Activated CD8-positive, alpha-beta T cell treated with anti-CD3 and anti-CD28 coated beads, Interleukin-2, amount 10 ng/mL, durations not matched to agents 7 days and 5 days (primary cell): ENCODE results near the gene SIRT1. TPM values are rescaled to one million over a fixed set of nuclear protein-coding genes. Genes with fewer than 3 reads are reported as not detected.
A peak's percentile ranks its signal among the peaks of the same experiment; 100 is the strongest.
"Not testable (repeated sequence)": the region's sequence is repeated elsewhere in the genome, so short reads cannot be mapped to it uniquely, and the experiment has no call there.

Experiments
- ATAC-seq: fragments of 150-1000 bp; cut with Tn5 transposase; one replicate; pipeline ENCODE4 v1.10.0; 2021; ENCODE audit warnings: moderate library complexity
- CTCF ChIA-PET: fragments of 350-600 bp; sonication (Branson Sonifier 250); formaldehyde crosslinking; loops from one replicate; lab custom pipeline; 2021; ENCODE audit warnings: antibody characterized with exemption; lab: Charles Lee
- POLR2A ChIA-PET: fragments of 350-600 bp; sonication (Branson Sonifier 250); formaldehyde crosslinking; loops from one replicate; lab custom pipeline; 2021; ENCODE audit warnings: antibody characterized with exemption; lab: Charles Lee
- DNase-seq: peaks from one replicate; pipeline ENCODE4 v3.0.0-alpha.2; 2020
- H3K27ac Mint-ChIP-seq: one replicate; pipeline ENCODE4 v1.8.0; 2021; ENCODE audit warnings: mild to moderate bottlenecking, mixed read lengths
- H3K27me3 Mint-ChIP-seq: one replicate; pipeline ENCODE4 v1.8.0; 2021; ENCODE audit warnings: low read depth, mixed read lengths
- H3K36me3 Mint-ChIP-seq: one replicate; pipeline ENCODE4 v1.8.0; 2021; ENCODE audit warnings: low read depth, mixed read lengths
- H3K4me1 Mint-ChIP-seq: one replicate; pipeline ENCODE4 v1.8.0; 2021; ENCODE audit warnings: low read depth, mixed read lengths
- H3K4me3 Mint-ChIP-seq: one replicate; pipeline ENCODE4 v1.8.0; 2021; ENCODE audit warnings: mild to moderate bottlenecking, mixed read lengths
- H3K9me3 Mint-ChIP-seq: one replicate; pipeline ENCODE4 v1.8.0; 2022; ENCODE audit warnings: mixed read lengths; ENCODE audit not compliant: insufficient read depth
- total RNA-seq, 2 experiments: library from RNA; stranded (reverse); gene quantifications; one replicate each; pipeline ENCODE4 v1.2.3, GENCODE V29; 2021

SIRT1 gene
- 10 to 100 TPM; 21.9 TPM for total RNA-seq

DNA sequence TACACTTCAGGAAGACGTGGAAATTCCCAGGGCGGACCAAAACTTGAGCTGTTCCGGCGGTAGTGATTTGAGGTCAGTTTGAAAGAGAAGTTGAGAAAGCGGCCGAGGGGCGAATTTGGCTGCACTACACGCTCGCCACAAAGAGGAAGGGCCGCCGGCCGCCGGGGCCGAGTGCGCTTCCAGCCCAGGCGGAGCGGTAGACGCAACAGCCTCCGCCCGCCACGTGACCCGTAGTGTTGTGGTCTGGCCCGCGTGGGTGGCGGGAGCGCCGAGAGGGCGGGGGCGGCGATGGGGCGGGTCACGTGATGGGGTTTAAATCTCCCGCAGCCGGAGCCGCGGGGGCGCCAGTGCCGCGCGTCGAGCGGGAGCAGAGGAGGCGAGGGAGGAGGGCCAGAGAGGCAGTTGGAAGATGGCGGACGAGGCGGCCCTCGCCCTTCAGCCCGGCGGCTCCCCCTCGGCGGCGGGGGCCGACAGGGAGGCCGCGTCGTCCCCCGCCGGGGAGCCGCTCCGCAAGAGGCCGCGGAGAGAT is at the start of gene SIRT1:
SIRT1 (plus strand) TSS at position 344 of the 529 bp plus-strand sequence; CDS start at position 410, 66 bp downstream.
- ChIA-PET POLR2A (interaction anchor here (0.6 to 1.0 kb wide), 4 partner anchors 35 to 1164 kb away, joined by 3 to 4 read pairs (median 4); no protein-coding TSS in a partner anchor), CTCF (interaction anchor here (0.8 to 5.9 kb wide), 6 partner anchors 28 to 272 kb away, joined by 3 to 30 read pairs (median 8); no protein-coding TSS in a partner anchor)
- no peaks in the 10 kb centered on the region for H3K9me3 Mint-ChIP-seq
- peak within 1 kb of the TSS; percentile 93 for H3K27ac Mint-ChIP-seq
- H3K4me1 Mint-ChIP-seq = peaks cover 31% of the 10 kb centered on the region
- peaks cover 25% of the 10 kb centered on the region for H3K36me3 Mint-ChIP-seq
- DNase-seq (peak; percentile 94), ATAC-seq (peak; percentile 85)
- no peaks in the 10 kb centered on the region for H3K27me3 Mint-ChIP-seq
- H3K4me3 Mint-ChIP-seq = peak within 1 kb of the TSS; percentile 93

DNA sequence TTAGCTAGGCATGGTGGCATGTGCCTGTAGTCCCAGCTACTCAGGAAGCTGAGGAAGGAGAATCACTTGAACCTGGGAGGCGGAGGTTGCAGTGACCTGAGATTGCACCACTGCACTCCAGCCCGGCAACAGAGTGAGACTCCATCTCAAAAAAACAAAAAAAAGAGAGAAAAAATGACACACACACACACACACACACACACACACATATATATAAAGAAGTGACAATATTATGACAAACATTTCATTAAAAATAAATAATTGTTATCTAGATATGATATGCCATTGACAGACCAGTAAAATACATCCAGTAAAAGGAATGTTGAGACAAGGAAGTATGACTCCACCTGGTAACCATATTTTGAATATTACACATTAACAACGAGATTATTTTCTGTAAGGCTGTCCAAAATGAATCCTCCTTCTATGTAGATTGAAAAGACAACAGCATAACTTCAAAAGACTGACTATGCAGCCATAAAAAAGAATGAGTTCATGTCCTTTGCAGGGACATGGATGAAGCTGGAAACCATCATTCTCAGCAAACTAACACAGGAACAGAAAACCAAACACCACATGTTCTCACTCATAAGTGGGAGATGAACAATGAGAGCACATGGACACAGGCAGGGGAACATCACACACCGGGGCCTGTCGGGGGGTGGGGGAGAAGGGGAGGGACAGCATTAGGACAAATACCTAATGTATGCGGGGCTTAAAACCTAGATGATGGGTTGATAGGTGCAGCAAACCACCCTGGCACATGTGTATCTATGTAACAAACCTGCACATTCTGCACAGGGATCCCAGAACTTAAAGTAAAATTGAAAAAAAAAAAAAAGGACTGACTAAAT is 48.7 kb upstream of the SIRT1 start:
- Mint-ChIP-seq H3K4me3 (peak overlapping the region; percentile 23), H3K4me1 (peaks cover 13% of the 10 kb centered on the region), H3K27ac (peak overlapping the region; percentile 54)
- H3K36me3 Mint-ChIP-seq, H3K27me3 Mint-ChIP-seq, H3K9me3 Mint-ChIP-seq, ATAC-seq, POLR2A ChIA-PET, DNase-seq: not testable (repeated sequence)
- CTCF ChIA-PET = interaction anchor here (0.7 to 4.3 kb wide), 4 partner anchors 19 to 47 kb away, joined by 3 to 31 read pairs (median 4); no protein-coding TSS in a partner anchor

DNA sequence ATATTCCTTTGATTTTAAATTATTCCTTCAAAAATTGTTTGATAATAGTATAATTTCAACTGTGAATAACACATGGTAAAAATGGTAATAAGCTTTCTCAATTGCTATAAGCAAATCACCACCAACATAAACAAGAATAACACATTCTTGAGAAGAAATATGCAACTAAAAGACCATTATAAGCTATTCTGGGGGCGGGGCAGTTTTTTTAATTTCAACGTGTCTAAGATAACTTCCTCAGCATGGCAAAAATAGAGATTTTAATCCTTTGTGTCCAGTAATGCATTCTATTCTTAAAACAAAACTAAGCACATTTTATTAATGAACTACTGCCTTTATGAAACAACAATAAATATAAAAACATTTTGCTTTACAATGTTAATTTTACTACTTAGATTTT is 48.0 kb upstream of the SIRT1 start:
- Mint-ChIP-seq H3K4me1 (peaks cover 13% of the 10 kb centered on the region), H3K27ac (no peak overlapping the region), H3K9me3 (peaks cover 3% of the 10 kb centered on the region), H3K36me3 (no peaks in the 10 kb centered on the region), H3K4me3 (no peak overlapping the region), H3K27me3 (no peaks in the 10 kb centered on the region)
- ChIA-PET POLR2A (no interaction called here), CTCF (interaction anchor here (0.6 to 4.3 kb wide), 5 partner anchors 13 to 48 kb away, joined by 3 to 31 read pairs (median 3); no protein-coding TSS in a partner anchor)
- no peak for ATAC-seq
- DNase-seq = no peak

DNA sequence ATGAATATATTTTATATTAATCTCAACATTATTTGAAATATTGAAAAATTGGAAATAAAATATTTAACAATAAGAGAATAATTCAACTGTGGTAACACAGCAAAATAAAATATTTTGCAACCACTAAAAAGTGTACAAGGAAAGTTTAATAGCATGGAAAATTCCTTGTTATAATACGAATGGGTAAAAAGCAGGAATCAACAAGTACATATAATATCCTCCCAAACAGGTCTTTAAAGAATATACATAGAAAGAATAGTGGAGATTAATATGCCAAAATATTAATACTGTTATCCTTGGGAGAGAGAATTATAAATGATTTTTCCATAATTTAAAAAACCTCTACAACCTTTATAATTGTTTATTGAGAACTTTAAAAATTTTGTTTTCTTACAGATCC is 47.5 kb upstream of the SIRT1 start:
- ATAC-seq = no peak
- no peak overlapping the region for H3K27ac Mint-ChIP-seq
- ChIA-PET POLR2A (interaction anchor here (0.8 kb wide), 1 partner anchor 47 kb away, joined by 3 read pairs; no protein-coding TSS in a partner anchor), CTCF (interaction anchor here (0.6 to 4.3 kb wide), 4 partner anchors 10 to 48 kb away, joined by 3 to 31 read pairs (median 5); no protein-coding TSS in a partner anchor)
- no peak overlapping the region for H3K4me3 Mint-ChIP-seq
- no peak for DNase-seq
- peaks cover 5% of the 10 kb centered on the region for H3K9me3 Mint-ChIP-seq
- peaks cover 13% of the 10 kb centered on the region for H3K4me1 Mint-ChIP-seq
- no peaks in the 10 kb centered on the region for H3K36me3 Mint-ChIP-seq
- no peaks in the 10 kb centered on the region for H3K27me3 Mint-ChIP-seq

DNA sequence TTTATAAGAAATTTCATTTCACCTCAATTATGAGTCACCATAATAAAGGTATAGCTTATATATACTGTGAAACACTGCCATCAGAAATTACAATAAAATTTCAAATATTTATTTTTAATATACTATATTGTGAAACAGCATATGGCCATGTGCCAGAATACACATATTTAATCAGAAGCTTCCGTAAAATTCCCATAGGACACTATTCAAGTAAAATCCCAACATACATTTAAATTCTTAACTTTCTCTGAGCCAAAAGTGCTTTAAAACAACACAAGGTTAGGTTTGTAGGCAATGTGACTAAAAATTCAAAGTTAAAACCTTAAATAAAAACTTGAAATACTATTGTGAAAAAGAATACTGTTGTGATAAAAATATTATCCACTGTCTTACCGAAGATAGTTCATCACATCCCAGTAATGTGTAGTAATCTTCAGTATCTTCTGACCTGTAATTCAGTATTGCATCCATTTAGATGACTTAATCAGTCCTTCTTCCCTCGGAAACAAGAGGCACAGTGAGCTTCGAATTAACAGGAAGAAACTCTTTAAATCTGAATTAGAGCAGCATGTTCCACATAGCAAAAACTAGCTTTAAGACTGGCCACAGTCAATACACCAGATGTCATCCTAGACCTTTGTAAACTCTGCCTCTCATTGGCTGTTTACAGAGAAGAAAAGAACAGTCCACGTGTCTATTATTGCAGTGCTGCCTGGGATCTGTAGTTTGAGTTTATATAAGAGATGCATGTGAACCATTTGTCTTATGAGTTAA is 46.7 kb upstream of the SIRT1 start, which contains the start of gene DNAJC12:
DNAJC12 (minus strand) TSS at position 648 of the 774 bp plus-strand sequence; CDS start at position 471, 177 bp downstream.
- no peak for DNase-seq
- H3K27ac Mint-ChIP-seq = peak within 1 kb of the TSS; percentile 10
- POLR2A ChIA-PET = interaction anchor here (0.8 to 1.5 kb wide), 2 partner anchors 12 to 48 kb away, joined by 3 to 9 read pairs; no protein-coding TSS in a partner anchor

DNA sequence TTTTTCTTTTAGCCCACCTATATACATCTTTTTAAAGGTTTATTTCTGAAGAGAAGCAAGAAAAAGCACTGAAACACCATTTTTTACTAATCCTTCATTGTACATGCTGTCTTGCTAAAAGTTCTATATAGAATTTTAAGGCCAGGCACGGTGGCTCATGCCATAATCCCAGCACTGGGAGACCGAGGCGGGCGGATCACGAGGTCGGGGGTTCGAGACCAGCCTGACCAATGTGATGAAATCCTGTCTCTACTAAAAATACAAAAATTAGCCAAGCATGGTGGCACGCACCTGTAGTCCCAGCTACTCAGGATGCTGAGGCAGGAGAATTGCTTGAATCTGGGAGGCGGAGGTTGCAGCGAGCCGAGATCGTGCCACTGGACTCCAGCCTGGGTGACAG is 44.9 kb upstream of the SIRT1 start:
- H3K27ac Mint-ChIP-seq, POLR2A ChIA-PET, H3K4me3 Mint-ChIP-seq, H3K27me3 Mint-ChIP-seq, CTCF ChIA-PET, ATAC-seq, H3K36me3 Mint-ChIP-seq, H3K9me3 Mint-ChIP-seq, DNase-seq: not testable (repeated sequence)
- H3K4me1 Mint-ChIP-seq = peaks cover 12% of the 10 kb centered on the region

More for the DNA sequence above, 46.7 kb upstream of the SIRT1 start, which contains the start of gene DNAJC12:
- Mint-ChIP-seq H3K27me3 (no peaks in the 10 kb centered on the region), H3K4me3 (peak within 1 kb of the TSS; percentile 58), H3K9me3 (peaks cover 5% of the 10 kb centered on the region), H3K4me1 (peaks cover 13% of the 10 kb centered on the region), H3K36me3 (no peaks in the 10 kb centered on the region)
- ATAC-seq = peak; percentile 91
- CTCF ChIA-PET = interaction anchor here (1.7 to 2.1 kb wide), 4 partner anchors 10 to 49 kb away, joined by 4 to 10 read pairs (median 7); no protein-coding TSS in a partner anchor

DNA sequence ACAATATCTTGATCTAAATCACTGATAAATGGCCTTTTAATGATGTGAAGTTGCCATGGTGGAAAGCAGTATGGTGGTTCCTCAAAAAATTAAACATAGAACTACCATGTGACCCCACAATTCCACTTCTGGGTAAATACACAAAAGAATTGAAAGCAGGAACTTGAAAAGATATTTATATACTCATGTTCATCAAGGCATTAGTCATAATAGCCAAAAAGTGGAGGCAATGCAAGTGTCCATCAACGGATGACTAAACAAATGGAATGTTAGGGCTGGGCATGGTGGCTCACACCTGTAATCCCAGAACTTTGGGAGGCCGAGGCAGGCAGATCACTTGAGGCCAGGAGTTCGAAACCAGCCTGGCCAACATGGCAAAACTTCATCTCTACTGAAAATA is 44.5 kb upstream of the SIRT1 start:
- no peaks in the 10 kb centered on the region for H3K36me3 Mint-ChIP-seq
- H3K4me3 Mint-ChIP-seq = no peak overlapping the region
- no peaks in the 10 kb centered on the region for H3K27me3 Mint-ChIP-seq
- ATAC-seq = no peak
- no peak for DNase-seq
- peaks cover 12% of the 10 kb centered on the region for H3K4me1 Mint-ChIP-seq
- ChIA-PET POLR2A (no interaction called here), CTCF (no interaction called here)
- H3K27ac Mint-ChIP-seq = no peak overlapping the region
- H3K9me3 Mint-ChIP-seq = peaks cover 5% of the 10 kb centered on the region

DNA sequence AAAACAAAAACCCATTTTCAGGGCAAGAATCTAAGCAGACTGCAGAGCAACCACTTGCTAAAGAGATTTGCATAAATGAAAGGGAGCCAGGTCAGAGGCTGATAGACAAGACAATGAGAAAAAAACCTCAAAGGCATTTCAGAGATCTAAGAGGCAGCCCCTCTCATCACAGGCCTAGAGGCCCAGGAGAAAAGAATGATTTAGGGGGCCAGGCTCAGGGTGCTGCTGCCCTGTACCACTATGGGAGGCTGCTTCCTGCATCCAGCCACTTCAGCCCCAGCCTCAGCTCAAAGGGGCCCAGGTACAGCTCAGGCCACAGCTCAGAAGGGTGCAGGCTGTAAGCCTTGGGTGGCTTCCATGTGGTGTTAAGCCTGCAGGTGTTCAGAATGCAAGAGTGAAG is 42.7 kb upstream of the SIRT1 start:
- DNase-seq (no peak), ATAC-seq (no peak)
- Mint-ChIP-seq H3K4me3 (no peak overlapping the region), H3K27me3 (no peaks in the 10 kb centered on the region), H3K27ac (no peak overlapping the region), H3K36me3 (no peaks in the 10 kb centered on the region), H3K9me3 (peaks cover 5% of the 10 kb centered on the region), H3K4me1 (peaks cover 7% of the 10 kb centered on the region)
- CTCF ChIA-PET = no interaction called here
- POLR2A ChIA-PET = no interaction called here

DNA sequence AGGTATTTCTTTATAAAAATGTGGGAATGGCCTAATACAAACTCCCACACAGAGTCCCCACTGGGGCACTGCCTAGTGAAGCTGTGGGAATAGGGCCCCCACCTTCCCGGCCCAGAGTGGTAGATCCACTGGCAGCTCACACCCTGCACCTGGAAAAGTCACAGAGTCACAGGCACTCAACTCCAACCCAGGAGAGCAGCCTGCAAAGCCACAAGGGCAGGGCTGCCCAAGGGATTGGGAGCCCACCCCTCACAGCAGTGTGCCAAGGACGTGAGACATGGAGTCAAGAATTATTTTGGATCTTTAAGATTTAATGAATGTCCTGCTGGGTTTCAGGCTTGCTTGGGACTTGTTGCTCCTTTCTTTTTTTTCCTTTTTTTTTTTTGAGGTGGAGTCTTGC is 41.2 kb upstream of the SIRT1 start:
- no peak for DNase-seq
- Mint-ChIP-seq H3K4me3 (no peak overlapping the region), H3K27ac (no peak overlapping the region), H3K36me3 (no peaks in the 10 kb centered on the region), H3K4me1 (no peaks in the 10 kb centered on the region), H3K9me3 (peaks cover 5% of the 10 kb centered on the region), H3K27me3 (no peaks in the 10 kb centered on the region)
- no peak for ATAC-seq
- ChIA-PET POLR2A (no interaction called here), CTCF (interaction anchor here (2.5 kb wide), 1 partner anchor 55 kb away, joined by 16 read pairs; no protein-coding TSS in a partner anchor)

DNA sequence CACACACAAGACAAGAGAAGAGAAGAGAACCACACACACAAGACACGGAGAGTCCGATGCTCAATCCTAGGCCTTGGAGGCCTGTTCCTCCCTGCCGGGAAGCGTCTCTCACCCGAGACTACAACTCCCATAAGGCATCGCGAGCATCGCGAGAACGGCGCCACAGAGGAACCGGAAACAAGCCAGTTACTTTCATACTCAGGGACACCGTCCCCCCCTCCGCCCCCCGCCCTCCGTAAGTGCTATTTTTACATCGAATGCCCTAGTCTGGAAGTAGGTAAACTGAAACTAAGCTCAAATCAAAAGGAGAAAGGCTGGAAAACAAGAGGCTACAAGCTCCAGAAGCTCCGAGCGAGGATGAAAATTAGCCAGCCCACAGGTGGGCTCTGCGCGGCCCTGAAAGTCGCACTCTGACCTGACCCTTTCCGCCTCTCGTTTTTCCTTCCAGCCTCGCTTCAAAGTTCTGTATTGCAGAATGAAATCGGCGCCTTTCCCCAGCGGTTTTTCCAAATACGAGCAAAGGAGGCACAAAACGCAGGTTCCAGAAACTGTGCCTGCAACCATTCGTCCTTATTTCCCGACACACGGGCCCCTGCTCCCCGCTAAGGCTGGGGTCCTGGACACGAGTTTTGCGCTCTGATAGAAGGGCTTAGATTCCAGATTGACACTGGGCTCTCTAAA is 35.0 kb upstream of the SIRT1 start:
- peaks cover 13% of the 10 kb centered on the region for H3K4me1 Mint-ChIP-seq
- ATAC-seq = peak; percentile 100
- CTCF ChIA-PET = interaction anchor here (0.7 to 8.3 kb wide), 5 partner anchors 60 to 481 kb away, joined by 3 to 110 read pairs (median 6); no protein-coding TSS in a partner anchor
- H3K27me3 Mint-ChIP-seq = no peaks in the 10 kb centered on the region
- H3K4me3 Mint-ChIP-seq = peak overlapping the region; percentile 92
- DNase-seq = peak; percentile 96
- H3K36me3 Mint-ChIP-seq = peaks cover 4% of the 10 kb centered on the region
- H3K9me3 Mint-ChIP-seq = no peaks in the 10 kb centered on the region
- POLR2A ChIA-PET = interaction anchor here (0.6 to 1.4 kb wide), 11 partner anchors 11 to 482 kb away, joined by 3 to 12 read pairs (median 3); partner anchors contain the start of genes DNAJC12 and HNRNPH3
- peak overlapping the region; percentile 98 for H3K27ac Mint-ChIP-seq
